Adrenal gland (tissue), 12 donors: Measurements from ENCODE around the gene BNC1. TPM values are rescaled to one million over a fixed set of nuclear protein-coding genes. Genes with fewer than 3 reads are reported as not detected.

Experiments
- DNase-seq, 7 donors: peaks; one replicate each; pipeline ENCODE4 v3.0.0-alpha.2; 2019 to 2020
- H3K27ac ChIP-seq, 5 donors: fragments of 200-600 bp; sonication (generic) in 4 of 5; 1 replicate in 3 of 5; 2 replicates in 2 of 5; pipeline versions ENCODE4 v1.5.1 to v1.8.0; 2016 to 2020; ENCODE audit warnings: mild to moderate bottlenecking in 1 of 5
- H3K27me3 ChIP-seq: fragments of 200-600 bp; 2 replicates; pipeline ENCODE4 v1.8.0; 2021
- H3K36me3 ChIP-seq, 2 donors: fragments of 200-600 bp; replicated peaks in 1 of 2; 1 replicate in 1 of 2; 2 replicates in 1 of 2; pipeline versions ENCODE4 v1.5.1 to v1.8.0; 2018 to 2022
- H3K4me1 ChIP-seq, 2 donors: fragments of 200-600 bp; replicated peaks in 1 of 2; 1 replicate in 1 of 2; 2 replicates in 1 of 2; pipeline versions ENCODE4 v1.5.1 to v1.8.0; 2018 to 2021
- H3K4me3 ChIP-seq, 4 donors: fragments of 200-600 bp; sonication (generic) in 3 of 4; one replicate each; pipeline ENCODE4 v1.5.1; 2016 to 2018
- H3K9me3 ChIP-seq, 3 donors: fragments of 200-600 bp; sonication (generic) in 1 of 3; replicated peaks in 1 of 3; 1 replicate in 2 of 3; 2 replicates in 1 of 3; pipeline versions ENCODE4 v1.5.1 to v1.8.0; 2016 to 2021
- POLR2A ChIP-seq, 2 donors: fragments of 450-650 bp; IDR thresholded peaks; one replicate each; pipeline ENCODE4 v1.6.1; 2017; ENCODE audit warnings: antibody characterized with exemption in 2 of 2, mild to moderate bottlenecking in 2 of 2, moderate library complexity in 1 of 2
- WGBS, 4 donors: extraction: QIAGEN DNeasy Blood & Tissue Kit in 2 of 4; methylation state at CpG; one replicate each; pipeline versions ENCODE4 v1.1.5 to v1.1.7; 2013 to 2017; 5-methylcytosine and 5-hydroxymethylcytosine counted together
- intact Hi-C, 2 donors: fragments of 100-400 bp; cut with DNase I; formaldehyde crosslinking; loops; one replicate each; pipeline versions ENCODE4 v1.14.1 to v1.15.0; 2022 to 2023
- polyA plus RNA-seq, 3 donors: library from polyadenylated mRNA; stranded (reverse); fragments of 200-250 nt in 2 of 3; fragments of 350-450 nt in 1 of 3; fragmentation: Illumina TruSeq in 1 of 3; extraction: RNeasy Lipid Tissue Mini Kit (QIAGEN cat#74804) in 1 of 3; gene quantifications; one replicate each; pipeline ENCODE4 v1.2.3, GENCODE V29; 2013 to 2014
- total RNA-seq, 9 donors: library from RNA; depleted of rRNA in 4 of 9; stranded (reverse); fragments of >200 nt in 4 of 9; fragments of 120-200 nt in 1 of 9; fragmentation: NEBNext Ultra II Directional in 1 of 9; extraction: Animal tissue kit (Norgen Biotek cat#: 25700) in 1 of 9; gene quantifications; one replicate each; pipeline versions ENCODE4 v1.1.0 to v1.2.4, GENCODE V29; 2013 to 2023
- TF ChIP-seq, protein P1 (sequence below), 6 experiments: fragments of 450-650 bp in 4 of 6; fragments of 200-600 bp in 2 of 6; sonication (generic) in 1 of 6; IDR thresholded peaks; 1 replicate in 5 of 6; 2 replicates in 1 of 6; pipeline versions ENCODE4 v1.5.1 to v1.8.0; 2016 to 2021; ENCODE audit warnings: antibody characterized with exemption in 6 of 6, mild to moderate bottlenecking in 2 of 6, moderate library complexity in 1 of 6
- donor health status: healthy with polysubstance abuse.
- donor health status: Bipolar disorder and iron deficiency.
- donor health status: DM: yes; HTN: yes; CAD: no.
- donor health status: DM: no; HTN: no; CAD: no.
- donor health status: DM: no; HTN: no; CAD: no.
- donor health status: DM: yes; HTN: yes; CAD: no.

The BNC1 gene
- total and polyA plus RNA-seq, 12 donors: 0.03 to 0.55 (median 0.17) TPM; not detected in 3

DNA sequence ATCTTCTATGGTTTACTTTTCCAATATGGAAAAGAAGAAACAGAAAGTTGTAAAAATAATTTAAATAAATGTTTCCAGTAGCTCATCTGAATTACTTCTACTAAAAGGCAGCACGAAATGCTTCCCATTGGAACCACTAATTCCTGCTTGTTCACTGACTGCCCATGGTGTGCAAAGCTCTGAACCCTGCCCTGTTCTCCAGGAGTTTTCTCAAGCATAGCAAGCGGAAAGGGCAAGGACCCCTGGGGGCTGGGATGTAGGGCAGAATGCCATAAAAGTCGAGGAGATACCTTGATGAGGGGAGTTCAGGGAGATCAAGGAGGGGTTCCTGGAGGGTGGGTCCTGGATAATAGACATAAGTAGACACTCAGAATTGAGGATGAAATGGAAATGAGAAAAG lies 35.3 kb upstream of the BNC1 start:
- TF ChIP-seq, protein P1, sequence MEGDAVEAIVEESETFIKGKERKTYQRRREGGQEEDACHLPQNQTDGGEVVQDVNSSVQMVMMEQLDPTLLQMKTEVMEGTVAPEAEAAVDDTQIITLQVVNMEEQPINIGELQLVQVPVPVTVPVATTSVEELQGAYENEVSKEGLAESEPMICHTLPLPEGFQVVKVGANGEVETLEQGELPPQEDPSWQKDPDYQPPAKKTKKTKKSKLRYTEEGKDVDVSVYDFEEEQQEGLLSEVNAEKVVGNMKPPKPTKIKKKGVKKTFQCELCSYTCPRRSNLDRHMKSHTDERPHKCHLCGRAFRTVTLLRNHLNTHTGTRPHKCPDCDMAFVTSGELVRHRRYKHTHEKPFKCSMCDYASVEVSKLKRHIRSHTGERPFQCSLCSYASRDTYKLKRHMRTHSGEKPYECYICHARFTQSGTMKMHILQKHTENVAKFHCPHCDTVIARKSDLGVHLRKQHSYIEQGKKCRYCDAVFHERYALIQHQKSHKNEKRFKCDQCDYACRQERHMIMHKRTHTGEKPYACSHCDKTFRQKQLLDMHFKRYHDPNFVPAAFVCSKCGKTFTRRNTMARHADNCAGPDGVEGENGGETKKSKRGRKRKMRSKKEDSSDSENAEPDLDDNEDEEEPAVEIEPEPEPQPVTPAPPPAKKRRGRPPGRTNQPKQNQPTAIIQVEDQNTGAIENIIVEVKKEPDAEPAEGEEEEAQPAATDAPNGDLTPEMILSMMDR (IDR thresholded peaks at IDR 0.05): no peak
- TF ChIP-seq POLR2A (IDR thresholded peaks at IDR 0.05): no peak
- WGBS, 4 donors: 46 to 62% (median 56%) methylated on average over 3 of the region's 3 CpGs
- no peak for DNase-seq

DNA sequence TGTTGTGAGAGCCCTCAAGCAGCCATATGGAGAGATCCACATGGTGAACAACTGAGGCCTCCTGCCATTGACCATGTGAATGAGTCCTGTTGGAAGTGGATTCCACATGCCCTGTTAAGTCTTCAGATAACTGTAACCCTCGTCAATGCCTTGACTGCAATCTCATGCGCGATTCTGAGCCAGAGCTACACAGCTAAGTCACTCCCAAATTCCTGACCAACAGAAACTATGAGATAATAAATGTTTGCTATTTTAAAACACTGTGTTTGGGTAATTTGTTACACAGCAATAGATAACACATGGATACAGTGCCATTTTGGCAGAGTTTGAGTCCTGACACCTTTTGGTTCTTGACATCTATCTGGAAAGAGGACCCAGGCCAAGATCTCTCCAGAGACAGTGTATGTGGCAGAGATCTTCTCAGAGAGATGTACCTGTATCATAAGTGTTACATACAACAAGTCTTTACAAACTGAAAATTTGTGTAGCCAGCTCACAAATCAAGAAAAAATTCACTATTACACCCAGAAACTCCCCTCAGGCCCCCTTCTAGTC lies 34.5 kb upstream of the BNC1 start:
- intact Hi-C loops: no loop called here
- Histone ChIP-seq H3K4me3 (no peak overlapping the region), H3K4me1 (no peaks in the 10 kb centered on the region), H3K36me3 (no peaks in the 10 kb centered on the region), H3K9me3 (no peaks in the 10 kb centered on the region), H3K27ac (no peak overlapping the region), H3K27me3 (peaks cover 5% of the 10 kb centered on the region)
- no peak for DNase-seq
- WGBS, 4 donors: 71 to 83% (median 77%) methylated on average over 3 of the region's 3 CpGs
- TF ChIP-seq POLR2A (IDR thresholded peaks at IDR 0.05): no peak
- TF ChIP-seq, protein P1 (IDR thresholded peaks at IDR 0.05): no peak

More for the DNA sequence above, 35.3 kb upstream of the BNC1 start:
- no peaks in the 10 kb centered on the region for H3K4me1 ChIP-seq
- no peak overlapping the region for H3K27ac ChIP-seq
- H3K9me3 ChIP-seq: no peaks in the 10 kb centered on the region
- H3K4me3 ChIP-seq: no peak overlapping the region
- intact Hi-C loops: no loop called here
- no peaks in the 10 kb centered on the region for H3K36me3 ChIP-seq
- H3K27me3 ChIP-seq: peaks cover 5% of the 10 kb centered on the region

DNA sequence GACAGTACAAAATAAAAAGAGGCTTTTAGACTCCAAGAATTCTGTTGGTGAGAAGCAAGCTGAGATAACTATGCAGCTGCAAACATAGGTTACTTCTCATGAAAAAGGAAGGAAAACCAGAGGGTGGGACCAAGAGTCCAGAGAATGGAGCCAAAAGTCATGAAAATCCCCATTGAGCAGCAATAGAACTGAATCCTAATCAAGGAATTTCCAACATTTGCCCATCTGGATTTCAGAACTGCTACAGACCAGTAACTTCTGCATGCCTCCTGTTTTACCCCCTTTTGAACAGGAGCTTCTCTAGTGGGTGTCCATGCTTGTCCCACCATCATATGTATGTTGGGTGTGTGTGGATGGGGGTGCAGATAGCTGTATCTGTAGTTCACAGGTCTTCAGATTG lies 33.6 kb upstream of the BNC1 start:
- intact Hi-C loops: no loop called here
- H3K4me3 ChIP-seq: no peak overlapping the region
- H3K27me3 ChIP-seq: peaks cover 5% of the 10 kb centered on the region
- no peak overlapping the region for H3K27ac ChIP-seq
- DNase-seq: no peak
- H3K4me1 ChIP-seq: no peaks in the 10 kb centered on the region
- H3K9me3 ChIP-seq: no peaks in the 10 kb centered on the region
- H3K36me3 ChIP-seq: no peaks in the 10 kb centered on the region
- no peak for TF ChIP-seq POLR2A (IDR thresholded peaks at IDR 0.05)
- TF ChIP-seq, protein P1 (IDR thresholded peaks at IDR 0.05): no peak

DNA sequence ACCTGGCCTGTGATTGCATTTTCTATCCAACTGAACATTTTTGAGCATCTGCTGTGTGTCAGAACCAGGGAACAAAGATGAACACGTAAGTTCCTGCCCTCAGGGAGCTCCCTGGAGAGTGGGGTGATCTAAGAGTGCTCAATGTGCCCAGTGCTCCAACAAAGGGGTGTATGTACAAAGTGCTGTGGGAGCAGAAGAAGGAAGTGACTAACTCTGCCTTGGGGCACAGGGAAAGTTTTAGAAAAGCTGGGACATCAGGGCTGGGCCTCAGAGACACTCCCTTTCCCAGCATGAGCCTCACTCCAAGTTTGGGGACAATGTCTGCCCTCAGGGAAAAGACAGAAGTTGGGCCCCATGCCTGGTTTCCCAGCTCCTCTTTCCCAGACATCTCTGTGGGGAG lies 27.6 kb upstream of the BNC1 start:
- DNase-seq: no peak
- H3K36me3 ChIP-seq: no peaks in the 10 kb centered on the region
- no peaks in the 10 kb centered on the region for H3K27me3 ChIP-seq
- intact Hi-C loops: no loop called here
- H3K4me3 ChIP-seq: no peak overlapping the region
- no peak overlapping the region for H3K27ac ChIP-seq
- H3K9me3 ChIP-seq: no peaks in the 10 kb centered on the region
- no peaks in the 10 kb centered on the region for H3K4me1 ChIP-seq
- TF ChIP-seq, protein P1 (IDR thresholded peaks at IDR 0.05): no peak
- TF ChIP-seq POLR2A (IDR thresholded peaks at IDR 0.05): no peak
- 60 to 73% (median 62%) methylated on average over 1 of the region's 1 CpG for WGBS, 4 donors
